Caco-2 (cell line): ENCODE measurements around the gene KLHL1. TPM values are rescaled to one million over a fixed set of nuclear protein-coding genes. Genes with fewer than 3 reads are reported as not detected.

Experiments used
- BruUV-seq: library from RNA; stranded (reverse); fragments of 400-500 nt; replicated peaks from 2 replicates; lab custom pipeline; 2021; lab: Mats Ljungman, UMichigan
- CTCF ChIA-PET: fragments of 300-600 bp; sonication (Branson Sonifier 250); formaldehyde crosslinking; loops from one replicate; lab custom pipeline; 2022; ENCODE audit warnings: antibody characterized with exemption; lab: Charles Lee
- POLR2A ChIA-PET: fragments of 300-600 bp; sonication (Branson Sonifier 250); formaldehyde crosslinking; loops from one replicate; lab custom pipeline; 2022; ENCODE audit warnings: antibody characterized with exemption; lab: Charles Lee
- DNase-seq, 2 experiments: peaks; one replicate each; pipeline versions ENCODE4 v3.0.0 to v3.0.0-alpha.2; 2020 to 2022
- H3K27me3 ChIP-seq: replicated peaks from 2 replicates; pipeline ENCODE4 v1.6.0; 2011; ENCODE audit warnings: low read length; ENCODE audit not compliant: control insufficient read depth, insufficient read depth
- H3K36me3 ChIP-seq: 2 replicates; pipeline ENCODE4 v1.5.1; 2011; ENCODE audit warnings: low read length; ENCODE audit not compliant: control insufficient read depth, insufficient read depth
- H3K4me1 ChIP-seq: fragments of 250-450 bp; sonication (Bioruptor Pico); 2 replicates; pipeline ENCODE4 v1.5.1; 2020; ENCODE audit warnings: mild to moderate bottlenecking
- H3K4me3 ChIP-seq: 2 replicates; pipeline ENCODE4 v1.5.1; 2011; ENCODE audit warnings: low read depth, mild to moderate bottlenecking, control low read depth, low read length
- H3K9me3 ChIP-seq: fragments of 250-450 bp; sonication (Bioruptor Pico); 2 replicates; pipeline ENCODE4 v1.5.1; 2020; ENCODE audit warnings: mild to moderate bottlenecking, moderate library complexity
- H3K27ac Mint-ChIP-seq: one replicate; pipeline ENCODE4 v1.8.0; 2022; ENCODE audit warnings: mixed read lengths; ENCODE audit not compliant: unreplicated experiment
- H3K27me3 Mint-ChIP-seq: one replicate; pipeline ENCODE4 v1.8.0; 2022; ENCODE audit warnings: mixed read lengths; ENCODE audit not compliant: insufficient read depth, unreplicated experiment
- H3K36me3 Mint-ChIP-seq: one replicate; pipeline ENCODE4 v1.8.0; 2022; ENCODE audit warnings: mild to moderate bottlenecking, mixed read lengths; ENCODE audit not compliant: insufficient read depth, unreplicated experiment
- H3K4me1 Mint-ChIP-seq: one replicate; pipeline ENCODE4 v1.8.0; 2022; ENCODE audit warnings: low read depth, mixed read lengths; ENCODE audit not compliant: unreplicated experiment
- H3K4me3 Mint-ChIP-seq: one replicate; pipeline ENCODE4 v1.8.0; 2022; ENCODE audit warnings: mild to moderate bottlenecking, moderate library complexity, mixed read lengths; ENCODE audit not compliant: unreplicated experiment
- H3K9me3 Mint-ChIP-seq: one replicate; pipeline ENCODE4 v1.8.0; 2022; ENCODE audit warnings: mixed read lengths; ENCODE audit not compliant: unreplicated experiment
- CTCF ChIP-seq, 2 experiments: fragments of 200-600 bp in 1 of 2; IDR thresholded peaks; 1 replicate in 1 of 2; 2 replicates in 1 of 2; pipeline versions ENCODE4 v1.5.1 to v1.8.0; 2011 to 2022; ENCODE audit warnings: antibody characterized with exemption in 1 of 2, control low read depth in 1 of 2, inconsistent platforms in 1 of 2, low read depth in 1 of 2, low read length in 1 of 2, mild to moderate bottlenecking in 1 of 2, moderate library complexity in 1 of 2; ENCODE audit not compliant: insufficient read depth in 1 of 2, severe bottlenecking in 1 of 2, unreplicated experiment in 1 of 2
- intact Hi-C: fragments of 100-400 bp; cut with micrococcal nuclease; formaldehyde crosslinking; loops from one replicate; pipeline ENCODE4 v1.10.0; 2022; ENCODE audit not compliant: unreplicated experiment
- total RNA-seq: library from RNA; stranded (reverse); gene quantifications from 2 replicates; pipeline ENCODE4 v1.2.3, GENCODE V29; 2022

The KLHL1 gene
- total RNA-seq, 1 experiment from 2014 or later: not detected

DNA sequence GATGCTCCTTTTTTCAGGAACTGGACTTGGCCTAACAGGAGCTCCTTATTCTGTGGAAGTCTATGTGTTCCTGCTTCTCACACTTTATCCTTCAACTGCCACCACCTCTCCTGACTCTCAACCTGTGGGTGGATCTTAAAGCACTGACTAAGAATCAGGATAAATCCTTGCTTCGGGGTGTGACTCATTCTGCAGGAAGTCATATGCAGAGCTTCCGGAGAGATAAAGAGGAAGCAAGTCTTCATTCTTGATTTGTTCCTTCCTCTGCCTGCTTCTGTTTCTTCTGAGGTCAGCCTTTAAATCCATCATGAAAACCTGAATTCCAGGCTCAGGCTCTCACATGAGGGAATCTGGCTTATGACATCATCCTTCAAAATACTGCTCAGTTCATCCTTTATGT, 137.7 kb downstream of the KLHL1 start:
- intact Hi-C loops: no loop called here
- no peak overlapping the region for H3K27ac Mint-ChIP-seq
- BruUV-seq: no TSS peak
- H3K4me1 Mint-ChIP-seq: no peaks in the 10 kb centered on the region
- no peak for DNase-seq
- no peaks in the 10 kb centered on the region for H3K9me3 Mint-ChIP-seq
- TF ChIP-seq CTCF (IDR thresholded peaks at IDR 0.05; ENCODE audit: insufficient read depth in 1 of 2, low read depth in 1 of 2, low read length in 1 of 2, severe bottlenecking in 1 of 2, unreplicated experiment in 1 of 2): no peak
- Histone ChIP-seq H3K36me3 (no peaks in the 10 kb centered on the region), H3K4me1 (no peaks in the 10 kb centered on the region), H3K4me3 (no peak overlapping the region), H3K9me3 (no peaks in the 10 kb centered on the region), H3K27me3 (no peaks in the 10 kb centered on the region)
- no peaks in the 10 kb centered on the region for H3K27me3 Mint-ChIP-seq
- no peak overlapping the region for H3K4me3 Mint-ChIP-seq
- H3K36me3 Mint-ChIP-seq: no peaks in the 10 kb centered on the region
- CTCF ChIA-PET: no interaction called here
- POLR2A ChIA-PET: no interaction called here

DNA sequence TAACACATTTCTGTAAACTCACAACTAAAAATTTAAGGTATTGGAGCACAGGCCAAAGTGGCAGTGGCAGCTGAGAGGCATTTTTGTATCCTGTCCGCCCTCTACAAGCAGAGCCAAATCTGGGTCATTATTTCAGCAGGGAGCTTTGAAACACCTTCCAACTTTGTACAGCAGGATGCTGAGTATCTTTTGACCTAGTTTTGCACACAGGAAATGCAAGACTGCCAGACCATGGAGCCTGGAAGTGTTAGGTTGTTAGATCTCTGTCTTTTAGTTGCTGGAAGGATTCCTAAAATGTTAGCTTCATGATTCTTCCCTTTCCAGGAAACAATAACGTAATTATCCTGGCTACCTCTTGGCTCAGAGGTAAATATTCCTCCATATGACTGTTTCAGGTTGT, 149.2 kb downstream of the KLHL1 start:
- no TSS peak for BruUV-seq
- intact Hi-C loops: no loop called here
- TF ChIP-seq CTCF (IDR thresholded peaks at IDR 0.05; ENCODE audit: insufficient read depth in 1 of 2, low read depth in 1 of 2, low read length in 1 of 2, severe bottlenecking in 1 of 2, unreplicated experiment in 1 of 2): no peak
- Mint-ChIP-seq H3K27ac (no peak overlapping the region), H3K9me3 (no peaks in the 10 kb centered on the region), H3K27me3 (no peaks in the 10 kb centered on the region), H3K36me3 (no peaks in the 10 kb centered on the region), H3K4me3 (no peak overlapping the region), H3K4me1 (peaks cover 12% of the 10 kb centered on the region)
- H3K36me3 ChIP-seq: no peaks in the 10 kb centered on the region
- ChIA-PET CTCF (no interaction called here), POLR2A (no interaction called here)
- peaks cover 5% of the 10 kb centered on the region; the same call in 1 of the 2 replicates for H3K4me1 ChIP-seq
- no peak for DNase-seq
- H3K9me3 ChIP-seq: no peaks in the 10 kb centered on the region
- H3K4me3 ChIP-seq: no peak overlapping the region
- no peaks in the 10 kb centered on the region for H3K27me3 ChIP-seq

- Mint-ChIP-seq H3K4me3 (no peak overlapping the region), H3K9me3 (no peaks in the 10 kb centered on the region), H3K27ac (no peak overlapping the region), H3K36me3 (no peaks in the 10 kb centered on the region), H3K27me3 (no peaks in the 10 kb centered on the region), H3K4me1 (peaks cover 12% of the 10 kb centered on the region)
- CTCF ChIA-PET: no interaction called here
- H3K9me3 ChIP-seq: no peaks in the 10 kb centered on the region
- DNase-seq: no peak
- peaks cover 5% of the 10 kb centered on the region; the same call in 1 of the 2 replicates for H3K4me1 ChIP-seq
- BruUV-seq: no TSS peak
- POLR2A ChIA-PET: no interaction called here
- H3K4me3 ChIP-seq: no peak overlapping the region
- intact Hi-C loops: no loop called here
- no peaks in the 10 kb centered on the region for H3K36me3 ChIP-seq
- no peaks in the 10 kb centered on the region for H3K27me3 ChIP-seq
- TF ChIP-seq CTCF (IDR thresholded peaks at IDR 0.05; ENCODE audit: insufficient read depth in 1 of 2, low read depth in 1 of 2, low read length in 1 of 2, severe bottlenecking in 1 of 2, unreplicated experiment in 1 of 2): no peak
Observed at GRCh38 chr13:69956839-69957238, 151.4 kb downstream of the KLHL1 start.
